Hindlimb muscle (tissue), 1 donor: Measurements from ENCODE around the gene MMP3. TPM values are rescaled to one million over a fixed set of nuclear protein-coding genes. Genes with fewer than 3 reads are reported as not detected.

ENCODE experiments used
- DNase-seq: peaks from one replicate; pipeline ENCODE4 v3.0.0-alpha.2; 2013
- polyA plus RNA-seq: library from polyadenylated mRNA; unstranded; fragments of 120-200 nt; gene quantifications from one replicate; pipeline ENCODE4 v1.2.1, GENCODE V29; 2013; ENCODE audit not compliant: insufficient read length

MMP3 gene
- polyA plus RNA-seq, 1 donor = not detected

DNA sequence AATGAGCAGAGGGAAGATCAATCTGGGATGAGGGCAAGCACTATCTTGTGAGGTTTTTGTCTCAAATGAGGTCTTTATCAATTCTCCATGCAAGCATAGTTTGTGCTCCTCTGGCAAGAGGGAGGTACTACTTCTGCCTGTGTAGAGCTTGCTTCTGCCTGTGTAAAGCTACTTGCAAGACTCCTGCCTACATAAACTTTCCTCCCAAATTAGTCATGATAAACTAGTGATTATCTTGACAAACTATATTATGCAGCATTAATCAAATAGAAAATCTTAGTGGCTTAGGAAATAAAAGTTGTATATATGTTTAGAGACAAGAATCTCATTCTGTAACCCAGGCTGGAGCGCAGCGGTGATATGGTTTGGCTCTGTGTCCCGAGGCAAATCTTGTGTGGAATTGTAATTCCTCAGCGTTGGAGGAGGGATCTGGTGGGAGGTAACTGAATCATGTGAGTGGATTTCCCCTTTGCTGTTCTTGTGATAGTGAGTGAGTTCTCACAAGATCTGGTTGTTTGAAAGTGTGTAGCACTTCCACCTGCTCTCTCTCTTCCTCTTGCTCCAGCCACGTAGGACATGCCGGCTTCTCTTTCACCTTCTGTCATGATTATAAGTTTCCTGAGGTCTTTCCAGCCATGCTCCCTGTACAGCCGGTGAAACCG, 54.9 kb downstream of the MMP3 start:
- DNase-seq = no peak

Other genes with a start within 250 kb of the MMP3 start
- gene MMP20, start 218.3 kb downstream of the MMP3 start, polyA plus RNA-seq = not detected
- not detected for gene MMP27, start 137.8 kb downstream of the MMP3 start, polyA plus RNA-seq
- gene MMP8, start 118.7 kb downstream of the MMP3 start, polyA plus RNA-seq = 0.10 TPM
- gene MMP10, start 63.0 kb downstream of the MMP3 start, polyA plus RNA-seq = not detected
- gene MMP1, start 45.4 kb downstream of the MMP3 start, polyA plus RNA-seq = 0.10 TPM
- gene MMP12, start 31.4 kb upstream of the MMP3 start, polyA plus RNA-seq = not detected
- not detected for gene MMP13, start 112.1 kb upstream of the MMP3 start, polyA plus RNA-seq
- gene DCUN1D5, start 248.6 kb upstream of the MMP3 start, polyA plus RNA-seq = 33.5 TPM